CD4-positive, alpha-beta T cell treated with Interleukin-6 for 4 hours (primary cell): ENCODE measurements around the gene THSD1.
"Not testable (repeated sequence)": the region's sequence is repeated elsewhere in the genome, so short reads cannot be mapped to it uniquely, and the experiment has no call there.

Experiments used
- DNase-seq: peaks from one replicate; pipeline ENCODE4 v3.0.0-alpha.2; 2020; ENCODE audit warnings: mixed read lengths

Gene THSD1

GRCh38 chr13:52407436-52407835, 1.5 kb upstream of the THSD1 start:
- DNase-seq, result not testable (repeated sequence)

- DNase-seq, result no peak
These were observed 657 bp upstream of the THSD1 start for GRCh38 chr13:52406629-52407028.

- no peak for DNase-seq
These were observed 604 bp downstream of the THSD1 start for GRCh38 chr13:52405369-52405766.

GRCh38 chr13:52399708-52400107, 6.3 kb downstream of the THSD1 start:
- DNase-seq, result no peak

GRCh38 chr13:52399046-52399445, 6.9 kb downstream of the THSD1 start:
- DNase-seq, result no peak

- DNase-seq, result no peak
These were observed 10.3 kb downstream of the THSD1 start for GRCh38 chr13:52395704-52396103.

GRCh38 chr13:52394586-52394985, 11.4 kb downstream of the THSD1 start:
- DNase-seq, result no peak

GRCh38 chr13:52393572-52394357, 12.2 kb downstream of the THSD1 start:
- DNase-seq, result no peak

GRCh38 chr13:52387721-52388120, 18.3 kb downstream of the THSD1 start:
- DNase-seq, result no peak

- DNase-seq, result no peak
These were observed 20.1 kb downstream of the THSD1 start for GRCh38 chr13:52385870-52386269.

- DNase-seq, result no peak
These were observed 22.6 kb downstream of the THSD1 start for GRCh38 chr13:52383366-52383765.

- DNase-seq, result no peak
These were observed 27.7 kb downstream of the THSD1 start for GRCh38 chr13:52378312-52378711.

GRCh38 chr13:52377898-52378297, 28.1 kb downstream of the THSD1 start:
- no peak for DNase-seq

- DNase-seq, result no peak
These were observed 31.0 kb downstream of the THSD1 start for GRCh38 chr13:52374873-52375411.

GRCh38 chr13:52374389-52374788, 31.6 kb downstream of the THSD1 start:
- DNase-seq, result no peak

- DNase-seq, result not testable (repeated sequence)
These were observed 32.7 kb downstream of the THSD1 start for GRCh38 chr13:52373277-52373676.

- DNase-seq, result no peak
These were observed 34.2 kb downstream of the THSD1 start for GRCh38 chr13:52371736-52372247.

- DNase-seq, result no peak
These were observed 39.7 kb downstream of the THSD1 start for GRCh38 chr13:52366291-52366690.

GRCh38 chr13:52362169-52362887, 43.6 kb downstream of the THSD1 start:
- not testable (repeated sequence) for DNase-seq

GRCh38 chr13:52361225-52361624, 44.7 kb downstream of the THSD1 start:
- no peak for DNase-seq

- DNase-seq, result no peak
These were observed 46.4 kb downstream of the THSD1 start for GRCh38 chr13:52359534-52359933.

- DNase-seq, result no peak
These were observed 49.6 kb downstream of the THSD1 start for GRCh38 chr13:52356327-52356726.

- DNase-seq, result no peak
These were observed 52.8 kb downstream of the THSD1 start for GRCh38 chr13:52353193-52353592.
